ENCODE results near the gene PET100.

PET100 gene

DNA sequence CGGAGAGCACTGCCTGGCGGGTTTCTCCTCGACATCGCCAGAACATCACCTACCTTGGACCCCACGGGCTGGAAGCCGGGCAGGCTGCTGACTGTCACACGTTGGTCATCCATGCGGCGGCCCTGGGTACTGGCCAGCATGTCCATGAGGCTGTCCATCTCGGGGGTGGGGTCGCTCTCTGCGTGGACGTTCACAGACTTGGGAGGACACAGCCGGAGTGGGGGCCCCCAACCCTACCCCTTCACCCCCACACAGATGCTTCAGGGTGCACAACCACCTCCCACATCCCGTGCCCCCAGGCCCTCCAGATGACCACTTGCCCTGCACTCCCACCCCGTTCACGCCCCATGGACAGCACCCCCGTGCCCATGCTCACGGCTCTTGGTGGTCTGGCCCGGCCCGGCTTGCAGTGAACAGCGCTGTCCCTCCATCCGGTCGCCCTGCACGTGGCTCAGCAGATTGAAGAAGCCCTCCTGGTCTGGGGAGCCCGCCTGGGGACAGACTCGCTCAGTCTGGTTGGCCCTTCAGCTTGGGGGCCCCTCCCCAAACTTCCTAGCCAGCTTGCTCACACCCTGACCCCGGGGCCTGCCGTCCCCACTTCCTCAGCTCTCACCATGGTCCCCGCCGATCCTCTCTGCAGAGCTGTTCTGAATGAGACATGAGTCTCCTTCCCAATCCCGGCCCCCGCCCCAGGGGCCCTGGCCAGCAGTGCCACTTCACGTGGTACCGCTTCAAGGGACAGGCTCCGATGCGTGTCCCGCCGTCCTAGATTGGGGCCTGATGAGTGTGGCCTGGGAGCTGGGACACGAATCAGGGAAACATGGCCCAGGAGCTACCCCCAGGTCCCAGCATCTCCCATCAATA lies 3.0 kb downstream of the PET100 start:
- Mint-ChIP-seq H3K27me3 (no peaks in the 10 kb centered on the region), H3K4me3 (peak overlapping the region in 1 of 2 donors; percentile 42), H3K27ac (peak overlapping the region in 1 of 2 donors; percentile 81), H3K36me3 (ENCODE audit: insufficient read depth) (peaks cover 55% of the 10 kb centered on the region), H3K4me1 (ENCODE audit: low read depth in 2 of 2) (peaks cover 36 to 37% of the 10 kb centered on the region in 2 donors), H3K9me3 (no peaks in the 10 kb centered on the region)
- DNase-seq (no peak), ATAC-seq (replicated peaks) (no peak)

DNA sequence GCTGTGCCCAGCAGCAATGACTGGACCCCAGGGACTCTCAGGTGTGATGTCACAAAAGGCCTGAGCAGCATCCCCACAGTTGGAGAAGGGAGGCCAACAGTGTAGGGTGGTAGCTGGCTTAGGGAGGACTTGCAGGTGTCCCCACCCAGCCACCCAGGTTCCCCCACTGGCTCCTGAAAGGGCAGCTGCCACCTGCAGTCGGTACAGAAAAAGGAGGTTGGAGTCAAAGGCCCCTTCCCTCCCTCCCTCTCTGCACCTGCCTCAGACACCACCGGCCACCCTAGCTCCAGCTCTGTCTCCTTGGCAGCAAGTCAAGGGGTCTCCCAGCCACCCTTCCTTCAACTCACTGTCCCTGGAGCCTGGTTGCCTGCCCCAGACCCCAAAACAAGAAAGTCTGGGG lies 4.1 kb downstream of the PET100 start, which contains the start of gene PCP2:
PCP2 (minus strand) TSS at position 22 of the 400 bp plus-strand sequence. CDS start 262 bp downstream, outside the sequence.
- Mint-ChIP-seq H3K27me3 (no peaks in the 10 kb centered on the region), H3K36me3 (ENCODE audit: insufficient read depth) (peaks cover 50% of the 10 kb centered on the region), H3K4me1 (ENCODE audit: low read depth in 2 of 2) (peaks cover 31 to 36% of the 10 kb centered on the region in 2 donors), H3K9me3 (no peaks in the 10 kb centered on the region), H3K4me3 (peak within 1 kb of the TSS in 1 of 2 donors; percentile 42), H3K27ac (peak within 1 kb of the TSS in 1 of 2 donors; percentile 81)
- ATAC-seq (replicated peaks) (no peak), DNase-seq (no peak)

DNA sequence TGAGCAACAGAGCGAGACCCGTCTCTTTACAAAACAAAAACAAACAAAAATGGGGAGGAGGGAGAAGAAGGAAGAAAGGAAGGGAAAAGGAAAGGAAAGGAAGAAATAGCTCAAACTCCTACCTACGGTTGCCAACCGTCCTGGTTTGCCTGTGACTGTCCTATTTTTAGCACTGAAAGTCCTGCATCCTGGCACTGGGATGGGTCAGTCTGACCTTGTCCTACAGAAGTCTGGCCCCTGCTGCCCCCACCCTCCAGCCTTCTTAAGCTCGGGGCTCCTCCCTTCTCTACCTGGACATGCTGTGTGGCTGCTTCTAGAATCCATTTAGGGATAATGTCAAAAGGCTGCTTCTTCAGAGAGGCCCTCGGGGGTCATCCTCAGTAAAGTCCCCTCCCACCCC lies 6.1 kb downstream of the PET100 start:
- Mint-ChIP-seq H3K4me1 (ENCODE audit: low read depth in 2 of 2) (peaks cover 26 to 34% of the 10 kb centered on the region in 2 donors), H3K27me3 (no peaks in the 10 kb centered on the region), H3K9me3 (no peaks in the 10 kb centered on the region), H3K4me3 (peak overlapping the region; percentile 83 to 86), H3K36me3 (ENCODE audit: insufficient read depth) (peaks cover 31% of the 10 kb centered on the region), H3K27ac (peak overlapping the region in 1 of 2 donors; percentile 94)
- ATAC-seq (replicated peaks) (no peak), DNase-seq (no peak)

DNA sequence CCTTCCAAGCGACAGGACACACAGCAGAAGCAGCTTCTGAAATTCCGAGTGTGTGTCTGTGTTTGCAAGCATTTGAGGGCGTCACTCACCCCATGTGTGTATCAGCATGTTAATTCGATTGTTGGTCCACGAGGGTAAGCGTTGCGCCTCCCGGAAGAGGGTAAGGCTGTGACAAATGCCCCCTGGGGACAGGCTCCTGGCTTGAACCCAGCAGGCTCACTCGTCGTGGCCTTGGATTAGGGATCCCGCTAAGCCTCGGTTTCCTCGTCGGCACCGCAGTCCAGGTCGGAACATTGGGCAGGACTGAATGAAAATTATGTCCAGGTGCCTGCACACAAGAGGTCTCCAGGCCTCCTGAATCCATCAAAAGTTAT lies 6.7 kb downstream of the PET100 start:
- Mint-ChIP-seq H3K27me3 (no peaks in the 10 kb centered on the region), H3K36me3 (ENCODE audit: insufficient read depth) (peaks cover 36% of the 10 kb centered on the region), H3K9me3 (no peaks in the 10 kb centered on the region), H3K4me1 (ENCODE audit: low read depth in 2 of 2) (peaks cover 23 to 30% of the 10 kb centered on the region in 2 donors), H3K27ac (peak overlapping the region; percentile 94), H3K4me3 (peak overlapping the region; percentile 83 to 86)
- no peak for ATAC-seq (replicated peaks)
- DNase-seq: no peak

DNA sequence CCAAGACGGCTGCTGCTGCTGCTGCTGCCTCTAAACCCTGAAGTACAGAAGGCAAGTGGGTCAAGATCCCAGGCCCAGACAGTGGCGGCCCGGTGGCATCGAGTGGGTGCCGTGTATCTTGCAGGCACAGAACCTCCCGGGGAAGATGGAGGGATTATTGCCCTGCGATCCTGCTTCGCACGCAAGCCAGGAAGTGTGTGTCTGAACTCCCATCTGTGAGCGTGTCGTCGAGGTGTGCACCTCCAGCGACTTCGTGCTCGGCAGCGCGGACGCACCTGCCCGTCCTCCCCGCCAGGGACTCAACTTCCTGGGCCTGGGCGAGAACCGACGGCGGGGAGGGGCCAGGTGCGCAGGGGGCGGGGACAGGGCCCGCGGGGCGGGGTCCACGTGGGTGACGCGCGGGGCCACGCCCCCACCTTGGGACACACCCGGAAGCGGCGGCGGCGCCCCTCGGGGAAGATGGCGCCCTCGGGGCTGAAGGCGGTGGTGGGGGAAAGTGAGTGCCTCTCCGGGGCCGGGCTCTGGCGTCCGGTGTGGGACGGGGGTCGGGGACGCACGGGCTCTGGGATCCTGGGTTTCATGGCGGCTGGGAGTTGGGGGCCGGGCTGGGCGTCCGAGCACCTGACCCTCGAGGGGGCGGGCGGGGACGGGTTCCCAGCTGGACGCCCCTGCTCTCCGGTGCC lies 7.2 kb downstream of the PET100 start, which contains the start of gene STXBP2:
STXBP2 (plus strand) TSS at position 420 of the 683 bp plus-strand sequence; CDS start at position 460, 40 bp downstream.
- Mint-ChIP-seq H3K27me3 (no peaks in the 10 kb centered on the region), H3K27ac (peak within 1 kb of the TSS; percentile 94), H3K9me3 (no peaks in the 10 kb centered on the region), H3K4me3 (peak within 1 kb of the TSS; percentile 83 to 86), H3K4me1 (ENCODE audit: low read depth in 2 of 2) (peaks cover 23 to 30% of the 10 kb centered on the region in 2 donors), H3K36me3 (ENCODE audit: insufficient read depth) (peaks cover 36% of the 10 kb centered on the region)
- DNase-seq (peak; percentile 86 to 92 (median 91)), ATAC-seq (replicated peaks) (peak; percentile 96)

DNA sequence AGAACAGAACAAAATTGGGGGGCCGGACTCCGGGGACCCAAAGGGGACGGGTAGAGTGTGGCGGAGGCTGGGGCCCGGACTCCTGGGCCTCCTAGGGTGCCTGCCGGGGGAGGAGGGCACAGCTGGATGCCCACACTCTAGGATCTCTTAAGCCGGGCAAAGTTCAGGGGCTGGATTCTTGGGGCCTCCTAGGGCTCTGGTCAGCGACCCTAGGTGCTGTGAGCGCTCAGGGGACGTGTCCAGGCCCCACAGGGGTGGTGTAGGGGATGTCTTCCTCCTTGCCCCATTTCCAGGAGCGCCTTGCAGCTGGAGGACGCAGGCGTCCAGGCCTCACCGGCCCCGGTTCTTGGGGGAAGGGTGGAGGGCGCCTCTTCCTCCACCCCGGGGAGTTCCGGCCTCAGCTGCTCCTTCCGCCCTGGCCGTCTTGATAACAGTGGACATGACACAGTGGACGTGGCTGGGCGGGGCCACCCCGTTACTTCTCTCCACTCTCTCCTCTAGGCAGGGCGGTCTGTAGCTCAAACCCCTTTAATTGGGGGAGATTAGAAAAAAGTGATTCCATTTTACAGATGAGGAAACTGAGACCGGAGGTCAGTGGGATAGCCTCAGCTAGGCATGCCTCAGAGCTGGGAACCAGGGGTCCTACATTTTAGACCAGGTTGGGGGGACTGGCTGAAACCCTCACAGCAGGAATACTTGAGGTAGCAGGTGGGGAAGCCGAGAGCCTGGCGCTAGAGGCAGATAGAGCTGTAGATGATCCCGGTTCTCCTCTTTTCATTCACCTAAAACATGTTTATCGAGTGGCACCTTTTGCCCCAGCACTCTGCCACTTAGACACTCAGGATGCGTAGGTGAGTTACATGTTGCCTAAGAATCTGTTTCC lies 8.0 kb downstream of the PET100 start:
- Mint-ChIP-seq H3K9me3 (no peaks in the 10 kb centered on the region), H3K27ac (peak overlapping the region; percentile 94), H3K36me3 (ENCODE audit: insufficient read depth) (peaks cover 33% of the 10 kb centered on the region), H3K4me3 (peak overlapping the region; percentile 83 to 86), H3K4me1 (ENCODE audit: low read depth in 2 of 2) (peaks cover 23 to 30% of the 10 kb centered on the region in 2 donors), H3K27me3 (no peaks in the 10 kb centered on the region)
- DNase-seq (no peak), ATAC-seq (replicated peaks) (peak; percentile 21)

DNA sequence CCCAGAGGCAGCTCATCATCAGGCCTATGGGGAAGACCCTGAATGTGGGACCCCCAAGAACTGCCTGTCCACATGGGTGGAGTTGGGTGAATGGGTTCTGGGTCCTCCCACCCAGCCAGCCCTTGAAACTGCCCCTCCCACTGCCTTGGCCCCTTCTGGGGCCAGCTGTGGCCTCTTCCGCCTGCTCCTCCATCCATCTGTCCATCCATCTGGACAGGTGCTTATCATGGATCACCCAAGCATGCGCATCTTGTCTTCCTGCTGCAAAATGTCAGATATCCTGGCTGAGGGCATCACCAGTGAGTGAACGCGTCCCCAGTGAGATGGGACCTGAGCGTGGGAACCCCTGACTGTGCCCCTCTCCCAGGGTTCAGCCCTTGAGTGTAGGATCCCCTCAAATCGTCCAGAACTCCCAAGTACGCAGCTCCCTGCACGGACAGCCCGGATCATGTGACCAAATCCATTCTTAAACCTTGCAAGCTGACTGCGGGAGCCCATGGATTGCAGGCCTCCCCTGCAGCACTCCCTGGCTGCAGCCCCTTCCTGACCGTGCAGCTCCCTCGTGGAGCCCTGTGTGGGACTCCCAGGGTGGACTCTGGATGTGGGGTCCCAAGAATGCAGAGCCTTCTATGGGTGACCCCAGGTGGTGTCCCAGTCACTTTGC lies 9.3 kb downstream of the PET100 start:
- Mint-ChIP-seq H3K27me3 (no peaks in the 10 kb centered on the region), H3K27ac (peak overlapping the region in 1 of 2 donors; percentile 65), H3K36me3 (ENCODE audit: insufficient read depth) (peaks cover 26% of the 10 kb centered on the region), H3K4me3 (peak overlapping the region in 1 of 2 donors; percentile 83), H3K9me3 (no peaks in the 10 kb centered on the region), H3K4me1 (ENCODE audit: low read depth in 2 of 2) (peaks cover 23 to 30% of the 10 kb centered on the region in 2 donors)
- ATAC-seq (replicated peaks): no peak
- no peak for DNase-seq

DNA sequence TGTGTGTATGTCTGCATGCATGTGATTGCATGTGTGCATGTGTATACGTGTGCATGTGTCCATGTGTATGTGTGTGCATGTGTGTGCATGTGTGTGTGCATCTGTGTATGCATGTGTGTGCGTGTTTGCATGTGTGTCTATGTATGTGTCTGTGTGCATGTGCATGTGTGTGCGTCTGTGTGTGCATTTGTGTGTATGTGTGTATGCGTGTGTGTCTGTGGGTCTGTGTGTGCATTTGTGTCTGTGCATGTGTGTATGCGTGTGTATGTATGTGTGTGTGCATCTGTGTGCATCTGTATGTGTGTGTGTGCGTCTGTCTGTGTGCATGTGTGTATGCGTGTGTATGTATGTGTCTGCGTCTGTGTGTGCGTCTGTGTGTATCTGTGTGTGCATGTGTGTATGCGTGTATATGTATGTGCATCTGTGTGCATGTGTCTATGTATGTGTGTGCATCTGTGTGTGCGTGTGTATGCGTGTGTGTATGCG lies 10.3 kb downstream of the PET100 start:
- H3K36me3 Mint-ChIP-seq (ENCODE audit: insufficient read depth): peaks cover 29% of the 10 kb centered on the region
- no peak for DNase-seq
- H3K4me3 Mint-ChIP-seq: peak overlapping the region in 1 of 2 donors; percentile 10
- H3K27me3 Mint-ChIP-seq: no peaks in the 10 kb centered on the region
- peak overlapping the region; percentile 13 to 65 for H3K27ac Mint-ChIP-seq
- H3K4me1 Mint-ChIP-seq (ENCODE audit: low read depth in 2 of 2): peaks cover 20 to 30% of the 10 kb centered on the region in 2 donors
- no peaks in the 10 kb centered on the region for H3K9me3 Mint-ChIP-seq
- ATAC-seq (replicated peaks): no peak

DNA sequence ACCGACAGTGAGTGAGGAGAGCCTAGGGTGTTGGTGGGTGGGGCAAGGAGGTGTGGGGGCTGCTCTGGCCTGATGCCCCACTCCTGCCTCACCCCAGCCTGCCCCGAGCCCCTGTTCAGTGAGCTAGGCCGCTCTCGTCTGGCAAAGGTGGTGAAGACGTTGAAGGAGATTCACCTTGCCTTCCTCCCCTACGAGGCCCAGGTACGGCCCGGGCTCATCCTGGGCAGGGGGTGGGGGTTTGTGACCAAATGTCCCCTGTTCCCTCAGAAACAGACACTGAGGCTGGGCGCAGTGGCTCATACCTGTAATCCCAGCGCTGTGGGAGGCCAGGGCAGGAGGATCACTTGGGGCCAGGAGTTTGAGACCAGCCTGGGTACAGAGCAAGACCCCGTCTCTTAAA lies 11.2 kb downstream of the PET100 start:
- Mint-ChIP-seq H3K4me1 (ENCODE audit: low read depth in 2 of 2) (peaks cover 15 to 30% of the 10 kb centered on the region in 2 donors), H3K4me3 (peak overlapping the region in 1 of 2 donors; percentile 31), H3K27ac (no peak overlapping the region), H3K27me3 (no peaks in the 10 kb centered on the region), H3K36me3 (ENCODE audit: insufficient read depth) (peaks cover 30% of the 10 kb centered on the region), H3K9me3 (no peaks in the 10 kb centered on the region)
- ATAC-seq (replicated peaks) (no peak), DNase-seq (no peak)

DNA sequence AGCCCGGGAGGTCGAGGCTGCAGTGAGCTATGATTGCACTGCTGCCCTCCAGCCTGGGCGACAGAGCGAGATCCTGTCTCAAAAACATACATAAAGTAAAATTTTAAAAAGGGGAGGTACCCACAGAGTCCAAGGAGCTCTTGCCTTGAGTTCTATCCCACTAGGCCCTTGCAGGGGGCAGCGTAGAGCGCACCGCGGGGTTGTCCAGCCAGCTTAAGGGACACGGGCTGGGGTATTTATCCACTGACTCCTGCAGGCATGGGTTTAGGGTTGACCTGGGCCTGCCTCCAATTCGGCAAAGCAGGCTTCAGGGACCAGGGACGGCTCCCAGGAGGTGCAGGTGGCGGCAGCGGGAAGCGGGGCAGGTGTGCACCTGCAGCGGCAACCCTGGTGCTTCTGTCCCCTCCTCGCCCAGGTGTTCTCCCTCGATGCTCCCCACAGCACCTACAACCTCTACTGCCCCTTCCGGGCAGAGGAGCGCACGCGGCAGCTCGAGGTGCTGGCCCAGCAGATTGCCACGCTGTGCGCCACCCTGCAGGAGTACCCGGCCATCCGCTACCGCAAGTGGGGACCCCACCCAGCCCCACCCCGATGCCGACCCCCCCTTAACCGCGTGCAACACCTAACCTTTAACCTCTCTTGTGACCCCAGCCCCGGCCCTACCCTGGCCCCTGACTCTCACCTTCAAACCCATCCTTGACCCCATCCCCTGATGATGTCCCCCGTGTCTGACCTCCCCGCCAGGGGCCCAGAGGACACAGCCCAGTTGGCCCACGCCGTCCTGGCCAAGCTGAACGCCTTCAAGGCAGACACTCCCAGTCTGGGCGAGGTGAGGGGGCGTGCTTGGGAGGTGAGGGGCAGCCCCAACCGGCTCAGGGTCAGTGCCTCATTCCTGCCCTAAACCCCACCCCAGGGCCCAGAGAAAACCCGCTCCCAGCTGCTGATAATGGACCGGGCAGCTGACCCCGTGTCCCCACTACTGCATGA lies 12.0 kb downstream of the PET100 start:
- no peaks in the 10 kb centered on the region for H3K9me3 Mint-ChIP-seq
- H3K36me3 Mint-ChIP-seq (ENCODE audit: insufficient read depth): peaks cover 28% of the 10 kb centered on the region
- H3K27me3 Mint-ChIP-seq: no peaks in the 10 kb centered on the region
- no peak overlapping the region for H3K27ac Mint-ChIP-seq
- H3K4me3 Mint-ChIP-seq: no peak overlapping the region
- no peak for ATAC-seq (replicated peaks)
- no peak for DNase-seq
- peaks cover 15 to 26% of the 10 kb centered on the region in 2 donors for H3K4me1 Mint-ChIP-seq (ENCODE audit: low read depth in 2 of 2)

DNA sequence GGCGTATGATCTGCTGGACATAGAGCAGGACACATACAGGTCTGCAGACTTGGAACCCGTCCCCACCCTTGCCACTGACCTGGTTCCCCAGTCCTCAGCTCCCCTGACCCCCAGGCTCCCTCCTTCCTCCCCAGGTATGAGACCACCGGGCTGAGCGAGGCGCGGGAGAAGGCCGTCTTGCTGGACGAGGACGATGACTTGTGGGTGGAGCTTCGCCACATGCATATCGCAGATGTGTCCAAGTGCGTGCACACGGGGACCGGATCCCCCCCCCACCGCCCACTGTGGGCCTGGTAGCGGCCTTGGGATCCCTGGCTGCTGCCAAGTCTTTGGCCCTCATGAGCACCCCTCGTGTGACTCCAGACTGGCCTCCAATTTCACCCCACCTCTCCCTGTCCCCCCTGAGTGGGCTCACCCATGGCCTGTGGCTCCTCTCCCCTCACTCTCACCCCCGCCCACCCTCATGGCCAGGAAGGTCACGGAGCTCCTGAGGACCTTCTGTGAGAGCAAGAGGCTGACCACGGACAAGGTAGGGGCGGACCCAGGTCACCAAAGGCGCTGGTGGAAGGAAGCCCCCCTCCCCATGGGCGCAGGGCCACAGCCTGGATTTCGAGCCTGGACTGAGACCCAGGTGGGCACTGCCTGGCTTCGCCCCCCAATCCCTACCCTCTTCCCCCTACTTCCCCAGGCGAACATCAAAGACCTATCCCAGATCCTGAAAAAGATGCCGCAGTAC lies 12.9 kb downstream of the PET100 start:
- Mint-ChIP-seq H3K27me3 (no peaks in the 10 kb centered on the region), H3K4me3 (no peak overlapping the region), H3K36me3 (ENCODE audit: insufficient read depth) (peaks cover 20% of the 10 kb centered on the region), H3K9me3 (no peaks in the 10 kb centered on the region), H3K4me1 (ENCODE audit: low read depth in 2 of 2) (peaks cover 15 to 21% of the 10 kb centered on the region in 2 donors), H3K27ac (no peak overlapping the region)
- DNase-seq: no peak
- no peak for ATAC-seq (replicated peaks)

All from effector memory CD8-positive, alpha-beta T cell (primary cell).